B cell (primary cell): ENCODE data around the gene ERC1.

Experiments used
- EZH2 ChIP-seq: IDR thresholded peaks from 2 replicates; pipeline ENCODE4 v1.6.1; 2012; ENCODE audit warnings: borderline replicate concordance, low read depth, mild to moderate bottlenecking, moderate library complexity, low read length; ENCODE audit not compliant: insufficient read depth, poor library complexity, severe bottlenecking
- TF ChIP-seq, protein P1 (sequence below): fragments of 200-600 bp; IDR thresholded peaks from one replicate; pipeline ENCODE4 v1.8.0; 2022; ENCODE audit warnings: antibody characterized with exemption, mild to moderate bottlenecking

GRCh38 chr12:1102791-1103450 is 111.9 kb downstream of the ERC1 start:
- TF ChIP-seq, protein P1, sequence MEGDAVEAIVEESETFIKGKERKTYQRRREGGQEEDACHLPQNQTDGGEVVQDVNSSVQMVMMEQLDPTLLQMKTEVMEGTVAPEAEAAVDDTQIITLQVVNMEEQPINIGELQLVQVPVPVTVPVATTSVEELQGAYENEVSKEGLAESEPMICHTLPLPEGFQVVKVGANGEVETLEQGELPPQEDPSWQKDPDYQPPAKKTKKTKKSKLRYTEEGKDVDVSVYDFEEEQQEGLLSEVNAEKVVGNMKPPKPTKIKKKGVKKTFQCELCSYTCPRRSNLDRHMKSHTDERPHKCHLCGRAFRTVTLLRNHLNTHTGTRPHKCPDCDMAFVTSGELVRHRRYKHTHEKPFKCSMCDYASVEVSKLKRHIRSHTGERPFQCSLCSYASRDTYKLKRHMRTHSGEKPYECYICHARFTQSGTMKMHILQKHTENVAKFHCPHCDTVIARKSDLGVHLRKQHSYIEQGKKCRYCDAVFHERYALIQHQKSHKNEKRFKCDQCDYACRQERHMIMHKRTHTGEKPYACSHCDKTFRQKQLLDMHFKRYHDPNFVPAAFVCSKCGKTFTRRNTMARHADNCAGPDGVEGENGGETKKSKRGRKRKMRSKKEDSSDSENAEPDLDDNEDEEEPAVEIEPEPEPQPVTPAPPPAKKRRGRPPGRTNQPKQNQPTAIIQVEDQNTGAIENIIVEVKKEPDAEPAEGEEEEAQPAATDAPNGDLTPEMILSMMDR: no peak
- no peak for TF ChIP-seq EZH2
